C1 segment of cervical spinal cord (tissue), 14 donors: ENCODE data around the gene LDB1.

Experiments used
- DNase-seq, 14 donors: peaks; one replicate each; lab custom pipeline; 2025; lab: John Stamatoyannopoulos, UW

Gene LDB1

GRCh38 chr10:102135956-102136526, 15.9 kb upstream of the LDB1 start:
- no peak for DNase-seq

GRCh38 chr10:102134416-102134815, 14.2 kb upstream of the LDB1 start:
- DNase-seq, result no peak

GRCh38 chr10:102133373-102134195, 13.4 kb upstream of the LDB1 start:
- DNase-seq, result peak in 12 of 14 donors; percentile 15 to 91 (median 76)

- peak; percentile 75 to 99 (median 97) for DNase-seq
Measured at GRCh38 chr10:102132563-102133372, 12.6 kb upstream of the LDB1 start, which contains the start of gene PPRC1. Gene PPRC1 (plus strand): TSS chr10:102133040. CDS start chr10:102133069, 29 bp downstream.

GRCh38 chr10:102132193-102132562, 12.0 kb upstream of the LDB1 start:
- no peak for DNase-seq

- no peak for DNase-seq
Measured at GRCh38 chr10:102131286-102132170, 11.4 kb upstream of the LDB1 start.

- no peak for DNase-seq
Measured at GRCh38 chr10:102123223-102123622, 3.1 kb upstream of the LDB1 start.

GRCh38 chr10:102122450-102122849, 2.3 kb upstream of the LDB1 start:
- DNase-seq, result peak in 1 of 14 donors; percentile 6

- DNase-seq, result peak in 3 of 14 donors; percentile 20 to 27 (median 21)
Measured at GRCh38 chr10:102121739-102122372, 1.7 kb upstream of the LDB1 start.

- peak in 12 of 14 donors; percentile 31 to 65 (median 54) for DNase-seq
Measured at GRCh38 chr10:102120991-102121738, 997 bp upstream of the LDB1 start.

GRCh38 chr10:102119417-102120141, 589 bp downstream of the LDB1 start:
- peak in 11 of 14 donors; percentile 37 to 74 (median 53) for DNase-seq

- DNase-seq, result peak in 11 of 14 donors; percentile 21 to 51 (median 45)
Measured at GRCh38 chr10:102118867-102119266, 1.3 kb downstream of the LDB1 start.

- peak in 13 of 14 donors; percentile 69 to 94 (median 85) for DNase-seq
Measured at GRCh38 chr10:102117391-102118159, 2.6 kb downstream of the LDB1 start.

- peak in 1 of 14 donors; percentile 2 for DNase-seq
Measured at GRCh38 chr10:102116656-102117055, 3.5 kb downstream of the LDB1 start.

GRCh38 chr10:102115775-102116174, 4.4 kb downstream of the LDB1 start:
- peak in 1 of 14 donors; percentile 3 for DNase-seq

- DNase-seq, result peak; percentile 32 to 90 (median 81)
Measured at GRCh38 chr10:102114861-102115618, 5.1 kb downstream of the LDB1 start.
